SK-N-SH (cell line): ENCODE results near the gene GATD1. TPM values are rescaled to one million over a fixed set of nuclear protein-coding genes. Genes with fewer than 3 reads are reported as not detected.

Experiments
- CTCF ChIA-PET: fragments of 300-600, 350-600 bp; formaldehyde crosslinking; extraction: SDS; loops from one replicate; lab custom pipeline; 2021; lab: Yijun Ruan, JAX
- POLR2A ChIA-PET: fragments of 350-600 bp; sonication (Branson Sonifier 250); formaldehyde crosslinking; extraction: SDS; loops from one replicate; lab custom pipeline; 2020; ENCODE audit warnings: antibody characterized with exemption, inconsistent platforms; lab: Yijun Ruan, JAX
- DNase-seq: peaks from one replicate; pipeline ENCODE4 v3.0.0; 2012
- H2AFZ ChIP-seq: fragments of 200-600 bp; sonication (generic); 2 replicates; pipeline ENCODE4 v1.8.1; 2016; ENCODE audit warnings: antibody characterized with exemption, mild to moderate bottlenecking, low read depth
- H3F3A ChIP-seq: fragments of 200-600 bp; sonication (generic); replicated peaks from 2 replicates; pipeline ENCODE3; 2016; ENCODE audit warnings: antibody characterized with exemption, mild to moderate bottlenecking; ENCODE audit not compliant: insufficient read depth
- H3K27ac ChIP-seq, 2 experiments: fragments of 200-500 bp in 1 of 2; fragments of 200-600 bp in 1 of 2; sonication (Bioruptor generic) in 1 of 2; sonication (generic), shearing (Covaris generic) in 1 of 2; 2 replicates each; pipeline versions ENCODE4 v1.5.1 to v1.6.1; 2014 to 2016; ENCODE audit warnings: low read depth in 2 of 2, inconsistent platforms in 1 of 2, low read length in 1 of 2, mild to moderate bottlenecking in 1 of 2, mixed read lengths in 1 of 2
- H3K27me3 ChIP-seq: fragments of 200-600 bp; sonication (generic), shearing (Covaris generic); 2 replicates; pipeline ENCODE4 v1.6.1; 2016; ENCODE audit warnings: mixed run types; ENCODE audit not compliant: insufficient read depth
- H3K36me3 ChIP-seq, 2 experiments: fragments of 200-500 bp in 1 of 2; fragments of 200-600 bp in 1 of 2; sonication (Bioruptor generic) in 1 of 2; sonication (generic) in 1 of 2; replicated peaks in 1 of 2; 2 replicates each; pipeline versions ENCODE3 to v1.5.1; 2014 to 2016; ENCODE audit warnings: low read length in 1 of 2, mild to moderate bottlenecking in 1 of 2; ENCODE audit not compliant: insufficient read depth in 2 of 2, control insufficient read depth in 1 of 2
- H3K4me1 ChIP-seq, 2 experiments: fragments of 200-500 bp in 1 of 2; fragments of 200-600 bp in 1 of 2; sonication (Bioruptor generic) in 1 of 2; sonication (generic), shearing (Covaris generic) in 1 of 2; 2 replicates each; pipeline versions ENCODE4 v1.5.1 to v1.6.1; 2014 to 2016; ENCODE audit warnings: low read depth in 1 of 2, low read length in 1 of 2, mixed run types in 1 of 2; ENCODE audit not compliant: insufficient read depth in 2 of 2, control insufficient read depth in 1 of 2
- H3K4me2 ChIP-seq: fragments of 200-600 bp; sonication (generic), shearing (Covaris generic); 2 replicates; pipeline ENCODE4 v1.6.1; 2017; ENCODE audit warnings: mixed run types
- H3K4me3 ChIP-seq, 2 experiments: fragments of 200-500 bp in 1 of 2; fragments of 200-600 bp in 1 of 2; sonication (Bioruptor generic) in 1 of 2; sonication (generic), shearing (Covaris generic) in 1 of 2; 2 replicates each; pipeline versions ENCODE4 v1.5.1 to v1.8.1; 2014 to 2016; ENCODE audit warnings: low read depth in 2 of 2, inconsistent platforms in 1 of 2, low read length in 1 of 2, mild to moderate bottlenecking in 1 of 2, mixed read lengths in 1 of 2, moderate library complexity in 1 of 2
- H3K79me2 ChIP-seq: fragments of 200-600 bp; sonication (generic); 2 replicates; pipeline ENCODE4 v1.8.1; 2017; ENCODE audit warnings: mild to moderate bottlenecking; ENCODE audit not compliant: insufficient read depth
- H3K9ac ChIP-seq: fragments of 200-600 bp; sonication (generic); 2 replicates; pipeline ENCODE4 v1.6.1; 2017; ENCODE audit warnings: mixed run types
- H3K9me2 ChIP-seq: fragments of 200-600 bp; sonication (generic); 2 replicates; pipeline ENCODE4 v1.6.1; 2017; ENCODE audit warnings: mixed run types
- H3K9me3 ChIP-seq: fragments of 200-600 bp; sonication (generic); 2 replicates; pipeline ENCODE4 v1.6.1; 2017; ENCODE audit warnings: mixed run types, mild to moderate bottlenecking, moderate library complexity
- H4K20me1 ChIP-seq: fragments of 200-600 bp; sonication (generic); 2 replicates; pipeline ENCODE4 v1.6.1; 2017; ENCODE audit warnings: mild to moderate bottlenecking, mixed run types; ENCODE audit not compliant: insufficient read depth
- CHD2 ChIP-seq: fragments of 150-350 bp; IDR thresholded peaks from 2 replicates; pipeline ENCODE4 v1.6.1; 2018; ENCODE audit warnings: low read length; ENCODE audit not compliant: partially characterized antibody
- ELF1 ChIP-seq: IDR thresholded peaks from 2 replicates; pipeline ENCODE4 v1.4.0; 2012
- EZH2phosphoT487 ChIP-seq: fragments of 200-600 bp; sonication (generic); IDR thresholded peaks from 2 replicates; pipeline ENCODE4 v1.6.1; 2017; ENCODE audit warnings: low read depth, mixed run types, mild to moderate bottlenecking, antibody characterized with exemption, moderate library complexity, borderline replicate concordance
- FOSL2 ChIP-seq: IDR thresholded peaks from 2 replicates; pipeline ENCODE4 v1.4.0; 2012; ENCODE audit warnings: low read depth, mild to moderate bottlenecking, moderate library complexity, borderline replicate concordance
- FOXJ3 ChIP-seq: sonication (generic); formaldehyde crosslinking; IDR thresholded peaks from 2 replicates; pipeline ENCODE4 v1.5.1; 2020; ENCODE audit warnings: mild to moderate bottlenecking, missing genetic modification reagents
- MEF2A ChIP-seq: IDR thresholded peaks from 2 replicates; pipeline ENCODE4 v1.4.0; 2012; ENCODE audit warnings: low read depth, borderline replicate concordance
- NFIC ChIP-seq: IDR thresholded peaks from 2 replicates; pipeline ENCODE4 v1.4.0; 2012; ENCODE audit warnings: borderline replicate concordance
- NRF1 ChIP-seq: IDR thresholded peaks from 2 replicates; pipeline ENCODE4 v1.6.1; 2012; ENCODE audit warnings: low read depth, mild to moderate bottlenecking, low read length
- POLR2AphosphoS5 ChIP-seq: IDR thresholded peaks from 2 replicates; pipeline ENCODE4 v1.6.1; 2012; ENCODE audit warnings: low read depth, low read length
- RFX5 ChIP-seq: IDR thresholded peaks from 2 replicates; pipeline ENCODE4 v1.6.1; 2012; ENCODE audit warnings: mild to moderate bottlenecking, improper control_type of control experiment, low read length
- SIN3A ChIP-seq: IDR thresholded peaks from 2 replicates; pipeline ENCODE4 v1.6.1; 2012; ENCODE audit warnings: low read depth, mild to moderate bottlenecking, low read length, moderate library complexity, borderline replicate concordance
- TEAD4 ChIP-seq: IDR thresholded peaks from 2 replicates; pipeline ENCODE4 v1.4.0; 2012; ENCODE audit warnings: mild to moderate bottlenecking, borderline replicate concordance; ENCODE audit not compliant: insufficient read depth
- YY1 ChIP-seq: IDR thresholded peaks from 2 replicates; pipeline ENCODE4 v1.4.0; 2012; ENCODE audit warnings: low read depth, mild to moderate bottlenecking
- WGBS: methylation state at CpG from one replicate; pipeline ENCODE4 v1.1.6; 2017; ENCODE audit warnings: low lambda C conversion rate; 5-methylcytosine and 5-hydroxymethylcytosine counted together
- polyA plus RNA-seq, 3 experiments: library from polyadenylated mRNA; depleted of rRNA; stranded (reverse); fragments of >200 nt; gene quantifications; 2 replicates each; pipeline ENCODE4 v1.2.3, GENCODE V29; 2012
- TF ChIP-seq, protein P1 (sequence below): IDR thresholded peaks from 2 replicates; pipeline ENCODE4 v1.6.1; 2012; ENCODE audit warnings: mild to moderate bottlenecking, low read depth, low read length, moderate library complexity
- TF ChIP-seq, protein P2 (sequence below): IDR thresholded peaks from 2 replicates; pipeline ENCODE4 v1.4.0; 2012; ENCODE audit warnings: low read depth, borderline replicate concordance
- TF ChIP-seq, protein P3 (sequence below): fragments of 200-600 bp; sonication (generic); IDR thresholded peaks from 2 replicates; pipeline ENCODE4 v1.6.1; 2017; ENCODE audit warnings: antibody characterized with exemption, mild to moderate bottlenecking, moderate library complexity

Gene GATD1
- polyA plus RNA-seq, 1 of the 3 experiments (the other 2 are of a cell fraction), result 86.2 TPM

DNA sequence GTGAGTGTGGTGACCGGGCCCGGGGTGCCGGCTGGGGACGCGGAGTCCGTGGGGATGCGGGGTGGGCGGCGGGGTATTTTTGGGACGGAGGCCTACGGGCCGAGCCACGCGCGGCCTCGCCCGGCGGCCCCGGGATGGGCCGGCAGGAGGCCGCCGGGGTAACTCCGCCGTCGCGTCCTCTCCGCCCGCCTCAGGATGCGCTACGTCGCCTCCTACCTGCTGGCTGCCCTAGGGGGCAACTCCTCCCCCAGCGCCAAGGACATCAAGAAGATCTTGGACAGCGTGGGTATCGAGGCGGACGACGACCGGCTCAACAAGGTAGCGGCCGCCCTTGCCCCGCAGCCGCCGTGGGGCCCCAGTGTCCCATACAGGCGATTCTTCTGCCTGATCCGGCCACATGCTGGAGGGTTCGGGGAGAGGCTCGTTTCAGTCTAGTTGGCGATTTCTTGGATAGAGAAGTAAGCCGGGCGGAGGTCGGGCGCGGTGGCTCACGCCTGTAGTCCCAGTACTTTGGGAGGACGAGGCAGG is 32.8 kb upstream of the GATD1 start:
- peaks cover 30% of the 10 kb centered on the region for H4K20me1 ChIP-seq
- peaks cover 68% of the 10 kb centered on the region for H3K79me2 ChIP-seq
- 0% methylated on average over 8 of the region's 55 CpGs for WGBS
- H2AFZ ChIP-seq, result no peak overlapping the region
- H3F3A ChIP-seq, result peaks cover 42% of the 10 kb centered on the region
- peaks cover 27 to 28% of the 10 kb centered on the region in 2 experiments for H3K36me3 ChIP-seq
- no peak for DNase-seq
- TF ChIP-seq SIN3A (peak; percentile 2; the same call in 1 of the 2 replicates), ELF1 (no peak), MEF2A (no peak), NFIC (no peak), NRF1 (no peak), YY1 (no peak), FOSL2 (no peak), CHD2 (no peak), POLR2AphosphoS5 (no peak), TEAD4 (no peak), FOXJ3 (CRISPR knock-in tag) (no peak), RFX5 (no peak), EZH2phosphoT487 (no peak)
- TF ChIP-seq, protein P1, sequence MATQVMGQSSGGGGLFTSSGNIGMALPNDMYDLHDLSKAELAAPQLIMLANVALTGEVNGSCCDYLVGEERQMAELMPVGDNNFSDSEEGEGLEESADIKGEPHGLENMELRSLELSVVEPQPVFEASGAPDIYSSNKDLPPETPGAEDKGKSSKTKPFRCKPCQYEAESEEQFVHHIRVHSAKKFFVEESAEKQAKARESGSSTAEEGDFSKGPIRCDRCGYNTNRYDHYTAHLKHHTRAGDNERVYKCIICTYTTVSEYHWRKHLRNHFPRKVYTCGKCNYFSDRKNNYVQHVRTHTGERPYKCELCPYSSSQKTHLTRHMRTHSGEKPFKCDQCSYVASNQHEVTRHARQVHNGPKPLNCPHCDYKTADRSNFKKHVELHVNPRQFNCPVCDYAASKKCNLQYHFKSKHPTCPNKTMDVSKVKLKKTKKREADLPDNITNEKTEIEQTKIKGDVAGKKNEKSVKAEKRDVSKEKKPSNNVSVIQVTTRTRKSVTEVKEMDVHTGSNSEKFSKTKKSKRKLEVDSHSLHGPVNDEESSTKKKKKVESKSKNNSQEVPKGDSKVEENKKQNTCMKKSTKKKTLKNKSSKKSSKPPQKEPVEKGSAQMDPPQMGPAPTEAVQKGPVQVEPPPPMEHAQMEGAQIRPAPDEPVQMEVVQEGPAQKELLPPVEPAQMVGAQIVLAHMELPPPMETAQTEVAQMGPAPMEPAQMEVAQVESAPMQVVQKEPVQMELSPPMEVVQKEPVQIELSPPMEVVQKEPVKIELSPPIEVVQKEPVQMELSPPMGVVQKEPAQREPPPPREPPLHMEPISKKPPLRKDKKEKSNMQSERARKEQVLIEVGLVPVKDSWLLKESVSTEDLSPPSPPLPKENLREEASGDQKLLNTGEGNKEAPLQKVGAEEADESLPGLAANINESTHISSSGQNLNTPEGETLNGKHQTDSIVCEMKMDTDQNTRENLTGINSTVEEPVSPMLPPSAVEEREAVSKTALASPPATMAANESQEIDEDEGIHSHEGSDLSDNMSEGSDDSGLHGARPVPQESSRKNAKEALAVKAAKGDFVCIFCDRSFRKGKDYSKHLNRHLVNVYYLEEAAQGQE, result peak; percentile 41; the same call in 1 of the 2 replicates
- TF ChIP-seq, protein P2, sequence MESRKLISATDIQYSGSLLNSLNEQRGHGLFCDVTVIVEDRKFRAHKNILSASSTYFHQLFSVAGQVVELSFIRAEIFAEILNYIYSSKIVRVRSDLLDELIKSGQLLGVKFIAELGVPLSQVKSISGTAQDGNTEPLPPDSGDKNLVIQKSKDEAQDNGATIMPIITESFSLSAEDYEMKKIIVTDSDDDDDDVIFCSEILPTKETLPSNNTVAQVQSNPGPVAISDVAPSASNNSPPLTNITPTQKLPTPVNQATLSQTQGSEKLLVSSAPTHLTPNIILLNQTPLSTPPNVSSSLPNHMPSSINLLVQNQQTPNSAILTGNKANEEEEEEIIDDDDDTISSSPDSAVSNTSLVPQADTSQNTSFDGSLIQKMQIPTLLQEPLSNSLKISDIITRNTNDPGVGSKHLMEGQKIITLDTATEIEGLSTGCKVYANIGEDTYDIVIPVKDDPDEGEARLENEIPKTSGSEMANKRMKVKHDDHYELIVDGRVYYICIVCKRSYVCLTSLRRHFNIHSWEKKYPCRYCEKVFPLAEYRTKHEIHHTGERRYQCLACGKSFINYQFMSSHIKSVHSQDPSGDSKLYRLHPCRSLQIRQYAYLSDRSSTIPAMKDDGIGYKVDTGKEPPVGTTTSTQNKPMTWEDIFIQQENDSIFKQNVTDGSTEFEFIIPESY, result no peak
- TF ChIP-seq, protein P3, sequence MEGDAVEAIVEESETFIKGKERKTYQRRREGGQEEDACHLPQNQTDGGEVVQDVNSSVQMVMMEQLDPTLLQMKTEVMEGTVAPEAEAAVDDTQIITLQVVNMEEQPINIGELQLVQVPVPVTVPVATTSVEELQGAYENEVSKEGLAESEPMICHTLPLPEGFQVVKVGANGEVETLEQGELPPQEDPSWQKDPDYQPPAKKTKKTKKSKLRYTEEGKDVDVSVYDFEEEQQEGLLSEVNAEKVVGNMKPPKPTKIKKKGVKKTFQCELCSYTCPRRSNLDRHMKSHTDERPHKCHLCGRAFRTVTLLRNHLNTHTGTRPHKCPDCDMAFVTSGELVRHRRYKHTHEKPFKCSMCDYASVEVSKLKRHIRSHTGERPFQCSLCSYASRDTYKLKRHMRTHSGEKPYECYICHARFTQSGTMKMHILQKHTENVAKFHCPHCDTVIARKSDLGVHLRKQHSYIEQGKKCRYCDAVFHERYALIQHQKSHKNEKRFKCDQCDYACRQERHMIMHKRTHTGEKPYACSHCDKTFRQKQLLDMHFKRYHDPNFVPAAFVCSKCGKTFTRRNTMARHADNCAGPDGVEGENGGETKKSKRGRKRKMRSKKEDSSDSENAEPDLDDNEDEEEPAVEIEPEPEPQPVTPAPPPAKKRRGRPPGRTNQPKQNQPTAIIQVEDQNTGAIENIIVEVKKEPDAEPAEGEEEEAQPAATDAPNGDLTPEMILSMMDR, result no peak
- ChIA-PET POLR2A (interaction anchor here (0.7 to 2.2 kb wide), 8 partner anchors 9 to 50 kb away, joined by 4 to 34 read pairs (median 6); partner anchors contain the start of genes CD151, CEND1, PNPLA2 and TSPAN4), CTCF (interaction anchor here (0.8 to 1.0 kb wide), 2 partner anchors 18 to 82 kb away, joined by 3 to 4 read pairs; no protein-coding TSS in a partner anchor)
- peak overlapping the region; percentile 97 to 98 for H3K27ac ChIP-seq
- H3K9ac ChIP-seq, result peak overlapping the region; percentile 97
- H3K4me2 ChIP-seq, result peak overlapping the region; percentile 99
- H3K9me3 ChIP-seq, result no peaks in the 10 kb centered on the region
- no peaks in the 10 kb centered on the region for H3K9me2 ChIP-seq
- no peaks in the 10 kb centered on the region for H3K27me3 ChIP-seq
- peaks cover 8 to 19% of the 10 kb centered on the region in 2 experiments; a peak in 2 of 4 replicates for H3K4me1 ChIP-seq
- peak overlapping the region; percentile 81 to 97 for H3K4me3 ChIP-seq
